Measurements from ENCODE around the gene CHRND.

Gene CHRND

GRCh38 chr2:232504438-232504837 is 21.5 kb upstream of the CHRND start:
- in situ Hi-C loops (cut with MboI; ENCODE audit: low sequenced_read_pairs), result no loop called here
- no peak for DNase-seq (ENCODE audit: low spot score in 2 of 2)
- H3K27me3 ChIP-seq (ENCODE audit: low read depth), result peaks cover 4% of the 10 kb centered on the region; the same call in 1 of the 2 replicates
- H3K4me3 ChIP-seq, result no peak overlapping the region
- H3K4me1 ChIP-seq, result peaks cover 14% of the 10 kb centered on the region
- no peaks in the 10 kb centered on the region for H3K36me3 ChIP-seq (replicated peaks)
- no peaks in the 10 kb centered on the region for H3K9me3 ChIP-seq

DNA sequence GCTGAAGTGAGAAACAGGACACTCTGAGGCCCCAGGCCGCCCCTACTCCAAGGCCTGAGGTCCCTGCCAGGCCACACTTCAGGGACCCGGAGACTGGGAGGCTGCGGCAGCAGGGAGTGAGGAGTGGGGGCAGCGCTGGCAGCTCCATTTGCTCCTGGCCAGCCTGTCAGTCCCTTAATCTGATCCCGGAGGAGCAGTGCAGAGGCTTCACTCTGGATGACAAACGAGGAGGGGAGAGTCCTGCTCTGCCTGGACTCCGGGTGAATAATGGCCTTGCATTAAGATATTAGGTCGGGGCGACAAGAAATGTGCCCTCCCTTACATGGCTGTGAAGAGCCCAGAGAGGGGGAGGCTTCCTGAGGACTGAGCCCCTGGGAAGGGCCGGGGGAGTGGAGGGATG is 20.1 kb upstream of the CHRND start:
- no peak for DNase-seq (ENCODE audit: low spot score in 2 of 2)
- Histone ChIP-seq H3K36me3 (replicated peaks) (no peaks in the 10 kb centered on the region), H3K4me1 (peaks cover 14% of the 10 kb centered on the region), H3K4me3 (no peak overlapping the region), H3K9me3 (no peaks in the 10 kb centered on the region), H3K27me3 (ENCODE audit: low read depth) (peaks cover 4% of the 10 kb centered on the region; the same call in 1 of the 2 replicates)
- in situ Hi-C loops (cut with MboI; ENCODE audit: low sequenced_read_pairs), result no loop called here

DNA sequence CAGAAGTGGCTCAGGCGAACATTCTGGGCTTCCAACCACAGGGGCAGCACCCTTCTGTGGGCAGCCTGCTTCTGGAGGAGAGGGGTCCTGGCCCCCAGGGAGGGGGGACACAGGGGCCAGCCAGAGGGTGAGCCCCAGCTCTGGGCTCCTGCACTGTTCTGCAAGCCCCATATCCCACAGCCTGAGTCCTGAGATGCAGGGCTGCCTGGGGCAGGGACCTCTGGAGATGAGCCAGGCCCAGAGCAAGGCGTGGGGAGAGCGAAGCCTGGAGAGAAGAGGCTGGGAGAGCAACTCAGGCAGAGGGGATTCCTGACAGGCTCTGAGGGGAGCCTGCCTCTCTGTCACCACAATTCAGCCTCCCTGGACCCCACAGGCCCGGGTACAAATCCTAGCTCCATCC is 19.3 kb upstream of the CHRND start:
- Histone ChIP-seq H3K4me3 (no peak overlapping the region), H3K4me1 (peaks cover 8% of the 10 kb centered on the region), H3K9me3 (no peaks in the 10 kb centered on the region), H3K36me3 (replicated peaks) (no peaks in the 10 kb centered on the region), H3K27me3 (ENCODE audit: low read depth) (peaks cover 4% of the 10 kb centered on the region; the same call in 1 of the 2 replicates)
- no peak for DNase-seq (ENCODE audit: low spot score in 2 of 2)
- in situ Hi-C loops (cut with MboI; ENCODE audit: low sequenced_read_pairs), result no loop called here

- no peak for DNase-seq (ENCODE audit: low spot score in 2 of 2)
- in situ Hi-C loops (cut with MboI; ENCODE audit: low sequenced_read_pairs), result no loop called here
- Histone ChIP-seq H3K4me1 (no peaks in the 10 kb centered on the region), H3K27me3 (ENCODE audit: low read depth) (peaks cover 4% of the 10 kb centered on the region; the same call in 1 of the 2 replicates), H3K4me3 (no peak overlapping the region), H3K9me3 (no peaks in the 10 kb centered on the region), H3K36me3 (replicated peaks) (no peaks in the 10 kb centered on the region)
Measured at GRCh38 chr2:232508251-232508650, 17.7 kb upstream of the CHRND start.

DNA sequence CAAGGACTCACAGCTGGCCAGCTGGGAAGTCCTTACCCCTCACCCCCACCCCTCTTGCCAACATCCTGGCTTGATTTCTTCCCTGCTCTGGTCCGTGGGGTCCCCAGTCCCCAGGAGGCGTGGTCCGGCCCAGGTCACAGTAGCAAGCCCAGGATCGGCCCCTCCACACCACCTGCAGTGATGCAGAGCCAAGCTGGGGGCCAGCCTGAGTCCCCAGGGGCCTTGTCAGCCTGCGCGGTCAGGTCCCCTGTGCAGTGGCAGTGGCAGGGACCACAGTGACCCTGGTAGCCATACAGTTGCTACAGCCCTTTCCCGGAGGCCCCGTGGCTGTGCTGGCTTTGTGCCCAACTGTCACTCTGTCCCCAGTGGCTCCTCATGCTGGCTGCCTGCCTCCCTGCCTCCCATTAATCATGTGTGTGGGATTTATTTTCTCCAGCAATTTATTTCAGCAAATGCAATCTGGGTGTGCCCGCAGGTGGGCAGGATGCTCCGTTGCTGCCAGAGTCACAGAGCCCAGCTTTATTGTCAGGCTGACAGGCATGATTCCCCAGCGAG is 14.5 kb upstream of the CHRND start:
- Histone ChIP-seq H3K4me1 (no peaks in the 10 kb centered on the region), H3K27me3 (ENCODE audit: low read depth) (no peaks in the 10 kb centered on the region), H3K4me3 (no peak overlapping the region), H3K36me3 (replicated peaks) (no peaks in the 10 kb centered on the region), H3K9me3 (no peaks in the 10 kb centered on the region)
- DNase-seq (ENCODE audit: low spot score in 2 of 2), result no peak
- in situ Hi-C loops (cut with MboI; ENCODE audit: low sequenced_read_pairs), result loop anchor here (10.0 kb wide), 1 partner anchor 57 kb away; the partner anchor contains the start of gene ALPI

DNA sequence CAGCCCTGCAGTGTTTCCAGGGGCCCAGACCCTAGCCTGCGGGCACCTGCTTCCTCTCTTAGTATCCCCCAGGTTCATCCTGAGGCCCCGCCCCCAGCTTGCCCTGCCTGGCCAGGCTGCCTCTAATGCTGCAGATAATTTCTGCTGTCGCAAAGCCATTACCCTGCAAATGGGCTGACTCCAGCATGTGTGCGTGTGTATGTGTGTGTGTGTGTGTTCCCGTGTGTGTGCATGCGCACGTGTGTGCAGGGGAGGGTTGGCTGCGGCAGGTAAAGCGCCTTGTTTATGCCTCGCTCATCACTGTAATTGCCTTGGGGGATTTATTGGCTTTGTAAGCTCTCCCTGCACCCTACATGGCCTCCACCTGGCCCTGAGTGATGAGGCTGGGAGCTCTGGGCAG is 13.4 kb upstream of the CHRND start:
- H3K4me1 ChIP-seq, result no peaks in the 10 kb centered on the region
- no peaks in the 10 kb centered on the region for H3K27me3 ChIP-seq (ENCODE audit: low read depth)
- DNase-seq (ENCODE audit: low spot score in 2 of 2), result no peak
- H3K4me3 ChIP-seq, result no peak overlapping the region
- H3K9me3 ChIP-seq, result no peaks in the 10 kb centered on the region
- in situ Hi-C loops (cut with MboI; ENCODE audit: low sequenced_read_pairs), result loop anchor here (10.0 kb wide), 1 partner anchor 58 kb away; the partner anchor contains the start of gene ALPI
- no peaks in the 10 kb centered on the region for H3K36me3 ChIP-seq (replicated peaks)

DNA sequence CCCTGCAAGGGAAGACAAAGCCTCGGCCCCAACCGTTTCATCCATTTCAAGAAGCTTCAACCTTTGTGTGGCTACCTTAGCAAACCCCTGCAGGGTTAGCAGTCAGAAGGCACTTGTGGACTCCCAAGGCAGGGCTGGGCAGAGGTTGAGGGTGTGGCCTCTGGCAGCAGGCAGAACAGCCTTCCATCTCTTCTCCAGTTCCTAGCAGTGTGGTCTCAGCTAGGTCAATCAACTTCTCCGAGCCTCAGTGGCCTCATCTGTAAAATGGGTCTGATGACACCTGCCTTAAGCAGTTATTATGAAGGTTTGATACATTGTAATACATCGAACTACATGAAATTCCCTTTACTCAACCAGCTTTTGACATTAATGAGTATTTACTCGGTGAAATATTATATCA is 12.6 kb upstream of the CHRND start:
- H3K9me3 ChIP-seq, result no peaks in the 10 kb centered on the region
- no peak for DNase-seq (ENCODE audit: low spot score in 2 of 2)
- no peaks in the 10 kb centered on the region for H3K27me3 ChIP-seq (ENCODE audit: low read depth)
- in situ Hi-C loops (cut with MboI; ENCODE audit: low sequenced_read_pairs), result loop anchor here (10.0 kb wide), 1 partner anchor 59 kb away; the partner anchor contains the start of gene ALPI
- no peak overlapping the region for H3K4me3 ChIP-seq
- H3K4me1 ChIP-seq, result no peaks in the 10 kb centered on the region
- no peaks in the 10 kb centered on the region for H3K36me3 ChIP-seq (replicated peaks)

DNA sequence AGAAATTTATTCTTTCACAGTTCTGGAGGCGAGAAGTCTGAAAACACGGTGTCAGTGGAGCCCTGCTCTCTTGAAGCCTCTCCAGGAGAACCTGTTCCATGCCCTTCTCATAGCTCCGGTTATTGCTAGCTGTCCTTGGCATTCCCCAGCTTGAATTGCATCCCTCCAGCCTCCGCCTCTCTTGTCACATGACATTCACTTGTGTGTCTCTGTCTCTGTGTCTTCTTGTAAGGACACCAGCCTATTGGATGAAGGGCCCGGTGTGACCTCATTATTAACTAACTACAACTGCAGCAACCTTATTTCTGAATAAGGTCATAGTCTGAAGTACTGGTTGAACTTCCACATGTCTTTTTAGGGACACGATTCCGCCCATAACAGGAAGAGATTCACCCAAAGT is 10.3 kb upstream of the CHRND start:
- Histone ChIP-seq H3K9me3 (no peaks in the 10 kb centered on the region), H3K4me1 (no peaks in the 10 kb centered on the region), H3K4me3 (no peak overlapping the region), H3K36me3 (replicated peaks) (no peaks in the 10 kb centered on the region), H3K27me3 (ENCODE audit: low read depth) (no peaks in the 10 kb centered on the region)
- in situ Hi-C loops (cut with MboI; ENCODE audit: low sequenced_read_pairs), result loop anchor here (10.0 kb wide), 1 partner anchor 61 kb away; the partner anchor contains the start of gene ALPI
- no peak for DNase-seq (ENCODE audit: low spot score in 2 of 2)

GRCh38 chr2:232516551-232516950 is 9.4 kb upstream of the CHRND start:
- no peaks in the 10 kb centered on the region for H3K36me3 ChIP-seq (replicated peaks)
- no peaks in the 10 kb centered on the region for H3K4me1 ChIP-seq
- H3K4me3 ChIP-seq, result no peak overlapping the region
- H3K27me3 ChIP-seq (ENCODE audit: low read depth), result no peaks in the 10 kb centered on the region
- in situ Hi-C loops (cut with MboI; ENCODE audit: low sequenced_read_pairs), result loop anchor here (10.0 kb wide), 1 partner anchor 62 kb away; the partner anchor contains the start of gene ALPI
- DNase-seq (ENCODE audit: low spot score in 2 of 2), result no peak
- no peaks in the 10 kb centered on the region for H3K9me3 ChIP-seq

DNA sequence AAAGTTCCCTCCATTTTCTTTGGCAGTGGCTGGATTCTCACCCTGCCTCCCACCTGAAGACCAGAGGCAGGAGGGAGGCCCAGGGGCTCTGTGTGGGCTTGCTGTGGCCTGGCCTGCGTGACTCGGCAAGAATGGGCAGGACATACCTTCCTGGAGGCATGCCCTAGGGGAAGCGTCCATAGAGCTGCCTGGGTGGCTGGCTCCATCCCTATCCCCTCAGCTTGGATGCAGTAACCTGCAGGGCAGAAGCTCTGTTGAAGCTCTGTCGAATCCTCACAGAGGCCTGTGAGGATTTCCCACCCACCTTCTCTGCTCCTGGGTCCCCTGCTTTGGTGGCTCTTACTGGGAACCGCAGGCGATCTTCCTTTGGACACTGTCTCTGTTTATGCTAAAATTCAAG is 7.1 kb upstream of the CHRND start:
- in situ Hi-C loops (cut with MboI; ENCODE audit: low sequenced_read_pairs), result loop anchor here (10.0 kb wide), 1 partner anchor 64 kb away; the partner anchor contains the start of gene ALPI
- Histone ChIP-seq H3K9me3 (no peaks in the 10 kb centered on the region), H3K36me3 (replicated peaks) (no peaks in the 10 kb centered on the region), H3K4me3 (no peak overlapping the region), H3K4me1 (no peaks in the 10 kb centered on the region), H3K27me3 (ENCODE audit: low read depth) (peaks cover 10% of the 10 kb centered on the region)
- DNase-seq (ENCODE audit: low spot score in 2 of 2), result no peak

- Histone ChIP-seq H3K9me3 (no peaks in the 10 kb centered on the region), H3K27me3 (ENCODE audit: low read depth) (peaks cover 10% of the 10 kb centered on the region), H3K4me1 (no peaks in the 10 kb centered on the region), H3K4me3 (no peak within 1 kb of the TSS), H3K36me3 (replicated peaks) (no peaks in the 10 kb centered on the region)
- DNase-seq (ENCODE audit: low spot score in 2 of 2), result no peak
- in situ Hi-C loops (cut with MboI; ENCODE audit: low sequenced_read_pairs), result loop anchor here (10.0 kb wide), 1 partner anchor 65 kb away; the partner anchor contains the start of gene ALPI
Measured at GRCh38 chr2:232519581-232520438, 6.2 kb upstream of the CHRND start, which contains the start of gene PRSS56. Gene PRSS56 (plus strand): TSS chr2:232520388. CDS start chr2:232520599, 211 bp downstream.

DNA sequence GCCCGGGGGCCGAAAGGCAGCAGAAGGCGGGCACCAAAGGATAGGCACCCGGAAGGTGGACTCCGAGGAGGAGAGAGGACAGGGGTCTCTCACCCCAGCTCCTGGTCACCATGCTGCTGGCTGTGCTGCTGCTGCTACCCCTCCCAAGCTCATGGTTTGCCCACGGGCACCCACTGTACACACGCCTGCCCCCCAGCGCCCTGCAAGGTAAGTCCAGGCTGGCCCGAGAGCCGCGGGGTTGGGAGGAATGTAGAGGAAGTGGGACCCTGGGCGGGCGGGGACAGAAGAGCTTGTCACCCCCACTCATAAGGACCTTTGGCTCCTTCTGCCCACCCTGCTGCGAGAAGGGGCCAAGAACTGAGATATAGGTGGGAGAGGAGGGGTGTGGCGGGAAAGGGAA is 5.5 kb upstream of the CHRND start:
- in situ Hi-C loops (cut with MboI; ENCODE audit: low sequenced_read_pairs), result no loop called here

DNA sequence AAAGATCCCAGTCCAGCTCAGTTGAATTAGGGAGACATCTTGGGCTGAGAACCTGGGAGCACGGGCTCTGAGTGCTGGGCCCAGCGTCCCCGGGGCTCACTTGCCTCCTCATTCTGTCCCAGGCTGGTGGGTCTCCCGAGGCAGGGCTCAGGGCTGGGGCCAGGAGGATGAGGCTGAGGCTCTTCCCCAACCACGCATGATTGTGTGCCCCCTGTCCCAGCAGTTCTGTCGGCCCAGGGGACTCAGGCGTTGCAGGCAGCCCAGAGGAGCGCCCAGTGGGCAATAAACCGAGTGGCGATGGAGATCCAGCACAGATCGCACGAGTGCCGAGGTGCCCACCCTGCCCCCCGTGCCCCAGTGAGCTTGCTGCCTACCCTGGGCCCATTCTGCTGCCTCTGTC is 4.9 kb upstream of the CHRND start:
- H3K36me3 ChIP-seq (replicated peaks), result no peaks in the 10 kb centered on the region
- in situ Hi-C loops (cut with MboI; ENCODE audit: low sequenced_read_pairs), result no loop called here
- H3K4me1 ChIP-seq, result no peaks in the 10 kb centered on the region
- no peak overlapping the region for H3K4me3 ChIP-seq
- H3K27me3 ChIP-seq (ENCODE audit: low read depth), result peaks cover 10% of the 10 kb centered on the region
- no peaks in the 10 kb centered on the region for H3K9me3 ChIP-seq
- DNase-seq (ENCODE audit: low spot score in 2 of 2), result no peak

More for the DNA sequence above, 5.5 kb upstream of the CHRND start:
- no peaks in the 10 kb centered on the region for H3K36me3 ChIP-seq (replicated peaks)
- no peak for DNase-seq (ENCODE audit: low spot score in 2 of 2)
- H3K4me1 ChIP-seq, result no peaks in the 10 kb centered on the region
- H3K4me3 ChIP-seq, result no peak overlapping the region
- peaks cover 10% of the 10 kb centered on the region for H3K27me3 ChIP-seq (ENCODE audit: low read depth)
- no peaks in the 10 kb centered on the region for H3K9me3 ChIP-seq
